GM12801 (cell line): Measurements from ENCODE around the gene CHCHD6.

ENCODE experiments used
- CTCF ChIP-seq: IDR thresholded peaks from one replicate; pipeline ENCODE4 v1.5.1; 2011; ENCODE audit warnings: control low read depth; ENCODE audit not compliant: insufficient read length; ENCODE audit errors: extremely low read depth

The CHCHD6 gene

GRCh38 chr3:127000119-127000518 lies 296.1 kb downstream of the CHCHD6 start:
- no peak for TF ChIP-seq CTCF

- TF ChIP-seq CTCF = no peak
These were observed 296.7 kb downstream of the CHCHD6 start for GRCh38 chr3:127000761-127001160.

DNA sequence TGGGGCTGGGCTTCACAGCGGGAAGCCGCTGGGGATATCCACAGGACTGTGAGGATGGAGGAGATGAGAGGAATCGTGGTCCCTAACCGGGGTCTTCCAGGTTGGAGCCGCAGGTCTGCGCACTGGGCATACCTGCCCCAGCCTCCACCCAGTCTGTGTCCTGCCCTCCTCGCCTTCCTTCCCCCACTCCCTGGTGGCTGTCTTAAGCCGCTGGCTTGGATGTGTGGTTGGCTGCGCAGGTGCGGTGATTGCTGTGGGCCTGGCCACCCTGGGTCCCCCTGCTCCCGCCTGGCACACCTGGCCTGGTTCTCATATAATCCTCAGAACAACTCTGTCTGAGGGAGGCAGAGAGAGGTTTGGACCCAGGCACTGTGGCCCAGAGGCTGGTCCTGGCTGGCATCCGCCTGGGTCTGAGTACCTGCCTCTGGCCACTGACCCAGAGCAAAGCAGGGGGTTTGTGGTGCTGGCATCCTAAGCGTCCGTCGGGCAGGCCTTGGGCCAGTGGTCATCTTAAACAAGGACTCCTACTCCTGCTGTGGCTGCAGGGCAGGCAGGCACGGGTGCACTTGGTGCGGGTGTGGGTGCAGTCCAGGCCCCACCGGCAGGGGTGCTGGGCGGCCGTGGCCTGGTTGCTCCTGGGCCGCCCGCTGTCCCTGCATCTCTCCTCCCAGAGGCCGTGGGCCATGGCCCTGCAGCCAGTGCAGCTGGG lies 297.6 kb downstream of the CHCHD6 start:
- no peak for TF ChIP-seq CTCF

- no peak for TF ChIP-seq CTCF
These were observed 298.4 kb downstream of the CHCHD6 start for GRCh38 chr3:127002195-127003174.

GRCh38 chr3:127003175-127003555 lies 299.1 kb downstream of the CHCHD6 start:
- TF ChIP-seq CTCF = no peak

- TF ChIP-seq CTCF = no peak
These were observed 299.7 kb downstream of the CHCHD6 start for GRCh38 chr3:127003601-127004280.

DNA sequence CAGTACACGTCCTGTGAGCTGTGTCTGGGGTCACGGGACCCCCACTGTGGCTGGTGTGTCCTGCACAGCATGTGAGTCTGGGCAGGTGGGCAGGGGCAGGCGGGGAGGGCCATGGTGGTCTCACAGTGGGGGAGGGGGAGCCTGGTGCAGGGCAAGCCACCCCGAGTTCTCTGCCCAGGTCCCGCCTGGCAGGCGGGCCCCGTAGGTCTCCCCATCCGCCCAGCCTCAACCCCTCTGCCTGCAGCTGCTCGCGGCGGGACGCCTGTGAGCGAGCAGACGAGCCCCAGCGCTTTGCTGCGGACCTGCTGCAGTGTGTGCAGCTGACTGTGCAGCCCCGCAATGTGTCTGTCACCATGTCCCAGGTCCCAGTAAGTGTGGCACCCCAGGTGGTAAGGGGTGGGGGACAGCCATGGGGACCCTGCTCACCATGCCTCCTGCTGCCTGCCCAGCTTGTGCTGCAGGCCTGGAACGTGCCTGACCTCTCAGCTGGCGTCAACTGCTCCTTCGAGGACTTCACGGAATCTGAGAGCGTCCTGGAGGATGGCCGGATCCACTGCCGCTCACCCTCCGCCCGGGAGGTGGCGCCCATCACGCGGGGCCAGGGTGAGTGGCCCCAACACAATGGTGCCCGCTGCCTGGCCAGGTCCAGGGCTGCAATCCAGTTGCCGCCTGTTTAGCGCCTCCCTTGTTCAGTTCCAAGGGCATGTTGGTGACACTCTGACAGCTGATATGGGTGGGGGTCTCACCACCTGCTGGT lies 300.8 kb downstream of the CHCHD6 start:
- TF ChIP-seq CTCF = no peak
